Stimulated activated CD8-positive, alpha-beta memory T cell treated with anti-CD3 and anti-CD28 coated beads, Interleukin-12 subunit alpha, Interleukin-12 subunit beta, amount 100 ng/mL, for 4 hours (primary cell): Measurements from ENCODE around the gene TEX12.
"Not testable (repeated sequence)": the region's sequence is repeated elsewhere in the genome, so short reads cannot be mapped to it uniquely, and the experiment has no call there.

Experiments
- DNase-seq: peaks from one replicate; pipeline ENCODE4 v3.0.0-alpha.2; 2020; ENCODE audit warnings: low read depth

TEX12 gene

DNA sequence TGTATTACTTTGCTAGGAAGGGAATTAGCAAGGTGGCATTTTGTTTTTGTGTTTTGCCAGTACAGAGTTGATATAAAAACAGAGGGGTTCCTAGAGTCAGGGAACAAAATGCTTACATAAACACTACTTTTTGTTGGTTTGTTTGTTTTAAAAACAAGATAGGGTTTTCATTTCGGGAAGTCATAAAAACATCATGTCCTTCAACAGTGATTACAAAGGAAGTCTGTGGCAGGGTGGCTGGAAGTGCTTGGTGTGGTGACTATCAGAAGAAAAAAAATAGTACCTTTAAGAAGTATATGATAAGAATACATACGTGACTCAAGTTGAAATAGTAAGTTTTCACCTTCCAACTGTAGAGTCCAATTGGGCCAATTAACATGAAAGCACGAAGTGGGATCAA, 2.1 kb upstream of the TEX12 start:
- DNase-seq: no peak

DNA sequence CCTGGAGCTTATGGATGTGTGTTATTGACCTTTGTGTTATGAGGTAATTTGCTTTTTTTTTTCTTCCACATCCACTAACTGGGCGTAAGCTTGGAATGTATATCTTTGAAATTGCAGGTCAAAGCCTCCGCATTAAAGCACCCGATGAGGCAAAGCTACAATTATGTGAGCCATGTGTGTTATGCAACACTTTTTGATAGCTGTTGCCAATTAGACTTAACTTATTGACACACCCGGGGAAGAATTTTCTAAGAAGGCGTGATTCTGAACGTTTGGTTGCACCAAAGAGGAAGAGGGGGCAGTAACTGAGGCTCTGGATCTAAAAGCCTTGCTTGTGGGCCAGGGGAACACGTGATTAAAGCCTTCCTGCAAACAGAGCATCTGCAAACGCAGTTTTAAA, 610 bp upstream of the TEX12 start:
- no peak for DNase-seq

DNA sequence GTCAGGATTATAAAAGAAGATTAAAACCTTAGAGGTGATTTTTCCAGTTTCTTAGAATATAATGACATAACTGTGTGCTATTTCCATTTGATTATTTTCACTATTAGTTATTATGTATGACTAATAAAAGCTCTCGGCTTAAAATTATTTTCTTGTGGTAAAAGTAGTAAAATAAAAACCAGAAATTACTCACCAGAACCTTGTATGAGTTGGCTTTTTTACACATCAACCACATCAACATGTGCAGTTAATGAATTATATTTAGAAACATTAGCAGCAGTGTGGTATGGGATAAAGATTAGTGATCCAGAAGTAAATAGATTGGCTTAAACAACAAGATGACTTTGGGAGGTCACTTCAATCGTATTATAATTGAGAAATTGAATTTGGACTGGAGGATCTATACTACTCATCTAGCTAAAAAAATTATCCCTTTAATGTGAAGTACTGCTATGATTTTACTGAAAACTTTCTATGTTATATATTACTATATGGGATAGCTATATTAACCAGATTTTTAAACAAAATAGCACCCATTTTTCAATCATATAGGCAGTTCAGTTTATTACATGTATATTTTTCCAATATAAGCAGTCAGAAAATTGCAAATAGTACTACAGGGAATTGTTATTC, 5.3 kb downstream of the TEX12 start:
- no peak for DNase-seq

DNA sequence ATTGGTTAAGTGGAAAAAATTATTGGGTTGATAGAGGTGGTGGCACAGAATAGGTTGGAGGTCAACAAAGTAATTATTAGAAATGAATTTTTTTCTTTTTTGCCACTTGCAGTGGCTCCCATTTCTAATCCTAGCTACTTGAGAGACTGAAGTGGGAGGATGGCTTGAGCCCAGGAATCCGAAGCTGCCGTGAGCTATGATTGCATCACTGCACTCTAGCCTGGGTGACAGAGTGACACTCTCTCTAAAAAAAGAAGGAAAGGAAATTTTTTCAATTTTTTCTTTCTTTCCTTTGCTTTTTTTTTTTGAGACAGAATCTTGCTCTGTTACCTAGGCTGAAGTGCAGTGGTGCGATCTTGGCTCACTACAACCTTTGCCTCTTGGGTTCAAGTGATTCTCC, 6.0 kb downstream of the TEX12 start:
- no peak for DNase-seq

- peak; percentile 13 for DNase-seq
These were observed 7.8 kb downstream of the TEX12 start, which contains the start of gene BCO2 for GRCh38 chr11:112174789-112175598. Gene BCO2, plus strand, starts transcription at chr11:112175512. Its CDS starts 90 bp downstream, at chr11:112175602.

GRCh38 chr11:112175599-112175952, 8.4 kb downstream of the TEX12 start:
- DNase-seq: no peak

DNA sequence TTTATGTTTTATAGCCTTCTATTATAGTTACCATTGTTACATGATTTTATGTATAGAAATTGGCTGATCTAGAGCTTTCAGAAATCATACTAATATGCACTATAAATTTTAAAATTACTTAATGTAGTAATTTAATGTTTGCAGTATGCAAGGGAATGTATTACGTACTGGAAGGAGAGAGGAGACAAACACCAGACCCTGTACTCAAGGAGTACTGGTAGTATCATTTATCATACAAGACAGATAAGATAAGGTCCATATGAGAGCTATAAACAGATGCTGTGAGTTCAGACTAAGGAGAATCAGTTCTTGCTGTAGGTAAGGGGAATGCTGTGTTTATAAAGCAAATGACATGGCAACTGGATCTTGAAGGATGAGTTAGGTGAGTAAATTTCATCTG, 8.9 kb downstream of the TEX12 start:
- DNase-seq: no peak

DNA sequence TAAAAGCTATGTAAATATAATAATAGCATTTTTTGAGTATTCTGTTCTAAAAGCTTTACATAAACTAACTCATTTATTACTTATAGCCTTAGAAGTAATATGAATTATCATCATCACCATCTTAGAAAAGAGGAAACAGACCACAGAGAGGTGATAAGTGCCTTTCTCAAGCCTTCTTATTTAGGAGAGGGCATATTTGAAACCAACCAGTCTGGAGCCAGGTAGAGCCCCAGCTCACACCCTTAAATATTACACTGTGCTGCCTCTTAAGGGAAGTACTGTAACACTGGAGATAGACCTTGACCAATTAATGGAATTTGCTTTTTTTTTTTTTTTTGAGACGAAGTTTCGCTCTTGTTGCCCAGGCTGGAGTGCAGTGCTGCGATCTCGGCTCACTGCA, 10.4 kb downstream of the TEX12 start:
- DNase-seq: no peak

DNA sequence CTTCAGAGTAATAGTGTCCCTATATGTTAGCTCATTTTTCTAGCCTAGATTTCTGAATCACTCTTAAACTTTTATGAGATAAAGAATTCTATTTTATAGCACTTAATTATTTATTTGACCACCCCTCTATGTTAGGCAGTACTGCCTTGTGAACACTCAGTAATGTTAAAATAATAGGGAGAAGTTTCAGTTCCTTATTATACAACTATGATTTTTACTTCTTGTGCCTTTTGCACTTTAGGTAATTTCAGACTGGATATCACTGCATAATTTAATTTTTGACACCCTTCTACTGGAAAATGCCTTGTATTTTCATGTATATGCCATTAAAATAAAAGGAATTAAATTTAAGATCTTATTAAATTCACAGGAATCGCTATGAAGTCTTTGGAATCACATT, 11.3 kb downstream of the TEX12 start:
- DNase-seq: no peak

DNA sequence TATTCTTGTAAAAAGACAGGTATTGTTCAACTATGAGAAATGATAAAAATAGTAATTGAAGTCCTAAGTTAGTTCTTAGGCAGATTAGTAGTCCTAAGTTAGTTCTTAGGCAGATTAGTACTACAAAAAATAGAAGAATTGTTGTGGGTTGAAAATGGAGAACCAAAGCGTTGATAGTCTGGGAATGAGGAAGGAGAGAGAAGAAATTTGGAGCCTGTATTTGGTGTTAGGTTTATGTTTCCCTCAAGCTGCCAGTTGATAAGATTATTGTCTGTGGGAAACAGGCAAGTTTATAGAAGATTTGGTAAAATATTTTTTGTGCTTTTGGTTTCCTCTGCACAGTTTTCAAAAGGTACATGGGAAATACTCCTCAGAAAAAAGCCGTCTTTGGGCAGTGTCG, 11.8 kb downstream of the TEX12 start:
- no peak for DNase-seq

GRCh38 chr11:112179601-112180000, 12.4 kb downstream of the TEX12 start:
- DNase-seq: no peak

- no peak for DNase-seq
These were observed 15.7 kb downstream of the TEX12 start for GRCh38 chr11:112182867-112183266.

GRCh38 chr11:112185883-112186282, 18.7 kb downstream of the TEX12 start:
- no peak for DNase-seq

- no peak for DNase-seq
These were observed 19.1 kb downstream of the TEX12 start for GRCh38 chr11:112186304-112186703.

DNA sequence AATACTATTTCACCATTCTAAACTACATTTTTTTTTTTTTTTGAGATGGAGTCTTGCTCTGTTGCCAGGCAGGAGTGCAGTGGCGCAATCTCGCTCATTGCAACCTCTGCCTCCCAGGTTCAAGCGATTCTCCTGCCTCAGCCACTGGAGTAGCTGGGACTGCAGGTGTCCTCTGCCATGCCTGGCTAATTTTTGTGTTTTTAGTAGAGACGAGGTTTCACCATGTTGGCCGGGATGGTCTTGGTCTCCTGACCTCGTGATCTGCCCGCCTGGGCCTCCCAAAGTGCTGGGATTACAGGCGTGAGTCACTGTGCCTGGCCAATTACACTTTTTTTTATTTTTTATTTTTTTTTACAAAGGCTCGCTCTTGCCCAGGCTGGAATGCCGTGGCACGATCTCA, 27.9 kb downstream of the TEX12 start:
- not testable (repeated sequence) for DNase-seq

DNA sequence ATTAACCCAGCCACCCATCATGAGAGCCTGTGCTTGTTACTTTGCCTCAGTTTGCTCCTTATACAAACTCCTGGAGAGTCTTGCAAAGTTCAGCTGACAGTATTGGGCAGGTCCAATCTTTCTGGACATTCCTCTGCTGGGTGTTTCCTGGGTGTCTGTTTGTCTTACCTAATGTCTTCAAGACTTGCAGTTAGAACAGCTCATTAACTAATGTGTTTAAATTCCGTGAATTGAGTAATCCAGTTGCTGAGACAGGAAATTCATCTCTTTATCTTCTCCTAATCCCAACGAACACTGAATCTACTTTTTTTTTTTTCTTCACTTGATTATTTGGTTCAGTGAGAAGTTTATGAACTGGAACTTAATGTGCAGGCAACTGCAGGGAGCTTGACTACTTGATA, 28.8 kb downstream of the TEX12 start:
- no peak for DNase-seq

DNA sequence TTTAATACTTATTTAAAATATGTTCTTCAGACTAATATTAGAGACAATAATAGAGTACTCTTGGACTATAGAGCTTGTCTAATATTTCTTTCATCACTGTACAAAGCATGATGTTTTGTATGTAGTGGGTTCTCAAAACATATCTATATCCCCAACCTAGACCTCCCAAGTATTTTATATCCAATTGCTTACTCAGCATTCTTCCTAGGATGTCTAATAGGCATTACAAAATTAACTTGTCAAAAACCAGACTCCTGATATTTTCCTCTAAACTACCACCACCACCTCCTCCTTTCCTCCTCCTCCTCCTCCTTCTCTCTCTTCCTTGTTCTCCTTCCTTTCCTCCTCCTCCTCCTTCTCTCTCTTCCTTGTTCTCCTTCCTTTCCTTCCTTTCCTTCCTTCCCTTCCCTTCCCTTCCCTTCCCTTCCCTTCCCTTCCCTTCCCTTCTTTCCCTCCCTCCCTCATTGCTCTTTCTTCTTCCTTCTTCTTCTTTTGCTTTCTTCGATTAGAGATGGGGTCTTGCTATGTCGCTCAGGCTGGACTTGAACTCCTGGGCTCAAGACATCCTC, 29.4 kb downstream of the TEX12 start:
- DNase-seq: no peak

DNA sequence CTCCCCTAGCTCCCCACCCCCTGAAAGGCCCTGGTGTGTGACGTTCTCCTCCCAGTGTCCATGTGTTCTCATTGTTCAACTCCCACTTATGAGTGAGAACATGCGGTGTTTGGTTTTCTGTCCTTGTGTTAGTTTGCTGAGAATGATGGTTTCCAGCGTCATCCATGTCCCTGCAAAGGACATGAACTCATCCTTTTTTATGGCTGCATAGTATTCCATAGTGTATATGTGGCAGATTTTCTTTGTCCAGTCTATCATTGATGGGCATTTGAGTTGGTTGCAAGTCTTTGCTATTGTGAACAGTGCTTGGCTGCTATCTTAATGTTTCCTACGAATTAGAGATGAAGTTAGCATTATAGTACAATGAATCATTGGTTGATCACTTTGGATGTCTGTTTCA, 31.9 kb downstream of the TEX12 start:
- not testable (repeated sequence) for DNase-seq

DNA sequence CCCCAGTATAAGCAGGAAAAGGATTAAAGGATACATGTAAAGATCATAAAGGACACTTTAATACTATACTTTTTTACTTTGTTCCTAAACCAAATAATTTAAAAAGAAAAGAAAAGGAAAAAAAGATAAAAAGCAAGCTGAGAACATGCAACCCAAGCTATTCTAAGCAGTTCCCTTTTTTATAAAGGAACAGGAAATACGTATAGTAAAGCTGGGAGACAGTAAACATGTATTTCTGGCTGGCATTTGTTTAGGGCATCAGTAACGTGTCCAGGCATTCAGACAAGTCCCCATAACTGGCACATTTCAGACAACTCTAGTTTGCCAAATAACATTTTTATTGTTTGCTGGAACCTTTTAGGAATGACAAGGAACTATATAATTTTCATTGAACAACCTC, 33.1 kb downstream of the TEX12 start:
- no peak for DNase-seq

DNA sequence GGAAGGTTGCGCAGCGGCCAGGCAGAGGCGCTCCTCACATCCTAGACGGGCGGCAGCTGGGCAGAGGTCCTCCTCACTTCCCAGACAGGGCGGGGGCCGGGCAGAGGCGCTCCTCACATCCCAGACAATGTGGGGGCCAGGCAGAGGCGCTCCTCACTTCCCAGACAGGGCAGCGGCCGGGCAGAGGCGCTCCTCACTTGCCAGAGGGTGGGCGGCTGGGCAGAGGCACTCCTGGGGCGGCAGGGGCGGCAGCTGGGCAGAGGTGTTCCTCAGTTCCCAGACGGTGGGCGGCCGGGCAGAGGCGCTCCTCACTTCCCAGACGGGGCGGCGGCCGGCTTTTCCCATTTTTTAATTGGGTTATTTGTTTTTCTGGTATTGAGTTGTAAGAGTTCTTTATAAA, 38.9 kb downstream of the TEX12 start:
- no peak for DNase-seq

DNA sequence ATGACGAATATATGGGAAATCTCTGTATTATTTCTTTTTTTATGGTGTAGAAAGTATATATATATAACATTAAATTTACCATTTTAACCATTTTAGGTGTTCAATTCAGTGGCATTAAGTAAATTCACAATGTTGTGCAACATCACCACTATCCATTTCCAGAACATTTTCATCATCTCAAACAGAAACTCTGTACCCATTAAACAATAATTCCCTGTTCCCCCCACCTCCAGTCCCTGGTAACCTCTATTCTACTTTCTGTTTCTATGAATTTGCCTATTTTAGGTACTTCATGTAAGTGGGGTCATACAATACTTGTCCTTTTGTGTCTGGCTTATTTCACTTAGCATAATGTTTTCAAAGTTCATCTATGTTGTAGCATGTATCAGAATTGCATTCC, 43.7 kb downstream of the TEX12 start:
- no peak for DNase-seq

GRCh38 chr11:112211536-112211935, 44.4 kb downstream of the TEX12 start:
- no peak for DNase-seq

GRCh38 chr11:112212290-112212689, 45.1 kb downstream of the TEX12 start:
- DNase-seq: no peak

DNA sequence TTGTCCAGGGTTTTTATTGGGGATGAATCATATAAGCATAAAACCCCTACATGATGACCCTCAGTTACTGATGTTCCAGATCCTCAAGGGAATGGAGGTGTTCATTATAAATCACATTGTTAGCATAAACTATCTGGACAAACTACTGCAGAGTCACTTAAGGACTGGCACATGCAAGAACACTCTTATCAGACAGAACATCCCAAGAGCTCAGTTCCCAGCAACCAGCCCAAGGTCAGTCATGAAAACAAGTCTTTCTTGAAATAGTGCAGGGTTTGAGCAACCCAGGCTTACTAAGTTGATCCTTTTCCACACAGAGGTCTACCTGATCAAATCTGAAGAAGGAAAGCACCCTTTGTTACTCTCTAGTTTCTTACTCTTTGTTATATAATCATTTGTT, 45.5 kb downstream of the TEX12 start:
- no peak for DNase-seq
